NCI-H82 treated with DMSO at 0.1 percent for 48 hours (cell line): ENCODE results near the gene SDK2.
"Not testable (repeated sequence)": the region's sequence is repeated elsewhere in the genome, so short reads cannot be mapped to it uniquely, and the experiment has no call there.

Source experiments
- DNase-seq: peaks from one replicate; lab custom pipeline; 2025; ENCODE audit not compliant: unreplicated experiment; lab: John Stamatoyannopoulos, UW

SDK2 gene

DNA sequence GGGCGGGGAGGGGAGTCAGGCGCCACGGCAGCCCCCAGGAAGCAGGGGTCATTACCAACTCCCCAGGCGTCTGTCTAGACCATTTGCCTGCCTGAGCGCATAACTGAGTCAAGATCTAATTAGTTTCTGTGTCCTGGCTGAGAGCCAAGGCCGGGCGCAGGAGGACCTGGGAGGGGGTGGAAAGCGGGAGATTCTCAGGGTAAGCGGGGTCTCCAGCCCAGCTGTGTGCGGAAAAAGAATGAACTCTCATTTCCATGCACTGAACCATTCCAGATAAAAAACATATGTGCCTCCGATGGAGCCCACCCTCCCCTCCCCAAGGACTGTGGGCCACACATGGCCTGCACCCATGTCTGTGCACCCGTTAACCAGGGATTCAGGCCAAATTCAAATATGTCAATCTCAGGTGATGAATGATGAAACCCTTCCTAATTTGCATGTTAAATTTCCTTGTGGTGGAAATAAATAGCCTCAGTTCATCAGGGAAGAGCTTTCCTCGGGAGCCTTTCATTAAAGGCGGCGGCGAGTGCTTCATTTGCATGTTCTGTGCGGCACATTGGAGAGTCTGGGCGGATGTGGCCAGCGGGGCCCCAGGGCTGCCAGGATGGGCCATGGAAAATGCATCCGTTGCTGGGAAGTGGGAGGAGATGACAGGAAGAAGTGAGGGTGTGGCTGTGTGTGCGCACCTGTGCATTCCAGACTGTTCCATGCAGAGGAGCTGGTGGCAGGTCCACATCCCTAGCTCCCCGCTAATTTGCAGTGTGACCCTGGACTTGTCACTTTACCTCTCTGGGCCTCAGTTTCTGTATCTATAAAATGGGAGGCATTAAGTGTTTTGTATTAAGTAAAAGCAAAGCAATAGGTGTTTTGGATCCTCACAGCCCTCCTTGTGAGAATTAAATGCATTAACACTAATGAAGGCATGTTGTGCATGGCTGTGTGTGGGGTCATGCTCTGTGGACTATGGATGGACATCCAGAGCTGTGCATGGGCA, 151.1 kb downstream of the SDK2 start:
- peak; percentile 88 for DNase-seq

DNA sequence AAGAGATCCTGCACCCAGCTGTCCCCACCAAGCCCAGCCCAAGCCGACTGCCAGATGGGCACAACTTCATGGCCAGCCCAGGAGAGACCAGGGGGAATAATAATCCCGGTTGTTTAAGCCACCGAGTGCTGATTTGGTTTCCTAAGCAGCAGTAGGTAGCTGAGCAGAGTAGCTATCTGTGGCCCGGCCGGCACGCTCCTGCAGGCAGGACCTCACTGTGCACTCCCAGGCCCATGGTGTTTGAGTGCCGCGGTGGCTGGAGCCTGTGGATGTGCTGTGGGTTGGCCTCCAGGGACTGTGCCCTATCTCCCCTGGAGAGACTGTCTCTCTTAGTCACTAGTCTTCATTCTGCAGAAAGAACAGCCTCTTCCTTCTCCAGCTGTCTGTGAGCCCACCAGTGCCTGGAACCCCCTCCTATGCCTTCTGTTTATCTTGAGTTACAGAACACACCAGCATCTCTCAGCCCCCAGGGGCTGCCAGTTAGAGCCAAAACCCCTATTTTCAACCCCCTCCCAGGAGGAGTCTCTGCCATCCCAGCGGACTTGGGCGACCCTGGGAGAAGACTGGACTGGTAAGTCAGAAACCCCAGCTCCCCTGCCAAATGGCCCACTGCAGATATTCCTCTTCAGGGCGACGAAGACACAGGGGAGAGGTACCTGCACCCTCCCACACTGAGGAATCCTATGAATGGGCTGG, 152.0 kb downstream of the SDK2 start:
- peak; percentile 58 for DNase-seq

DNA sequence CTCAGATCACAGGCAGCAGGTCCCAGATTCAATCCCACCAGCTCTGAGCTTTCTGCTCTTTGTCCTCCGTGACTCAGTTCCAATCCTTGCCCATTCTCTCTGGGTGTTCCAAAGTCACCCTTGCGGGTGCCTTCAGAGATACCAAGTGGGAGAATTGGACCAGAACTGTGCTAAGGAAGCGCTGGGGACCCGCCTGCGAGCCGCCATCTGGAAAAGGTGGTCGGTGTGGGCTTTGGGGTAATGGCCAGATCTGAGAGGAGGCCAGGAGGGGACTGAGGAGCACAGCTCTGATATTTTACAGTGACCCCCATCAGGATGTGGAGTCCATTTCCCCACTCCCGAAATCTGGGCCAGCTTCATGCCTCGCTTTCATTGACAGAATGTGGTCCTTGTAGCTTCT, 152.6 kb downstream of the SDK2 start:
- no peak for DNase-seq

DNA sequence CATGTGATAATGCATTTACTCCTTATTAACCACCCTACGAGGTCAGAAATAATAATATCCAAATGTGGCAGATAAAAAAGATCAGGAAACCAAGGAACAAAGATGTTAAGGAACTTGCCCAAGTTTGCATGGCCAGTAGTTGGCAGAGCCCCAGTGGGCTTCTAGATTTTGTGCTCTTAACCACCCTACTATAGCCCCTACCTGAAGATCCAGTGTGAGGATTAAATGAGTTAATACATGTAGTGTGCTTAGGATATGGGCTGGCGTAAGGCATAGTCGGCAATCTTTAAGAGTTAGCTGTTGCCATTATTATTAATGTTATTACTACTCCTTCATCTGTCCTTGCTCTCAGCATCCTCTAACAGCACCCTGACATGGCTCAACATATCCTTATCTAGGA, 153.4 kb downstream of the SDK2 start:
- DNase-seq, result no peak

DNA sequence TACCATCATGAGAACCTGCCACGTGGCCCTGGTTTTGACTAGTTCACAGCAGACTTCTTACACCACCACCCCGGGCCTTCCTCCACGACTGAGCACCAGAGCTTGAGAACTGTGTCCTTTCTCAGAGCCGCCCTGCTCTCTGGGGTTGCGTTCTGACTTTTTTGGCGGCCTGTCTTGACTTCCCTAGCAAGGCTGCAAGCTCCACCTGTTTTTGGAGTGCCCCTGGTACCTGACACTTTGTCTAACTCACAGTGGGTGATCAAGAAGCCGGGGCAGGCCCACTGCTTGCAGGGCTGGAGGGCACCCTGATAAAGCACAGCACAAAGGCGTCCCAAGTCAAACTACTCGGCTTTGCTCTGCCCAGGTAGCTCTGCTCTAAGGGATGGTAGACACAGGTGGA, 154.3 kb downstream of the SDK2 start:
- DNase-seq, result no peak

DNA sequence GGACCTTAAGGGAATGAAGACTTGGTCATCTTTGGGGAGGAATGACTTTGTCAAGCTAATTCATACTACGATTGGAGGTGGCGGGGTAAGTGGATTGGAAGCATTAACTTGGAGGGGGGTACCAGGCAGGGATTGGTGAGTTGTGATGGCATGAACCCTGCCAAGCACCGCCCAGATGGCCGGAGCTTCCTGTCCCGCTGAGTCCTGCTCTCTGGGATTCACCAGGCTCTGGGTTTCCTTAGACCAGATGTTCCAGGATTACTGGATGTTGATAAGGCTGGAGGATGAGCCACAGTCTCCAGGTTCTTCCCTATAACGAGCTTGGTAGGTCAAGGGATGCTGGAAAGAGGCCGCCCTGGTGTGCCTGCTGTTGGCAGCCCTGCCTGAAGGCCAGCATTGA, 154.9 kb downstream of the SDK2 start:
- peak; percentile 81 for DNase-seq

DNA sequence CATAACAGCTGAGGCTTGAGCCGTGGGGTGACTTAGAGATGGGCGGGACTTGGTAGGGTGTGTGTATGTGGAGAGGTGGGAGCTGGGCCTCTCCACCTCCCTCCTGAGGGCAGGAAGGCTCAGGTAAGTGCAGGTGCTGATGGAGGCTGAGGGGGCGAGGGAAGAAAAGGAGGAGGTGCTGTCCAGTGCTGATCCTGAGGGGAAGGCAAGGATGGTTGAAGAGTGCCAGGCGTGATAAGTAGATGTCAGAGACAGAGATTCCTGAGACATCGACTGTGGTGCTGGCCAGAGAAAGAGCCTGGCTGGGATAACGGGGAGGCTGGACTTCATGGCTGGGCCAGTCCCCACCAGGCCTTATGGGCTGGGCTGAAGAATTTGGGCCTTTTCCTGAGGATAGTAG, 159.1 kb downstream of the SDK2 start:
- no peak for DNase-seq

DNA sequence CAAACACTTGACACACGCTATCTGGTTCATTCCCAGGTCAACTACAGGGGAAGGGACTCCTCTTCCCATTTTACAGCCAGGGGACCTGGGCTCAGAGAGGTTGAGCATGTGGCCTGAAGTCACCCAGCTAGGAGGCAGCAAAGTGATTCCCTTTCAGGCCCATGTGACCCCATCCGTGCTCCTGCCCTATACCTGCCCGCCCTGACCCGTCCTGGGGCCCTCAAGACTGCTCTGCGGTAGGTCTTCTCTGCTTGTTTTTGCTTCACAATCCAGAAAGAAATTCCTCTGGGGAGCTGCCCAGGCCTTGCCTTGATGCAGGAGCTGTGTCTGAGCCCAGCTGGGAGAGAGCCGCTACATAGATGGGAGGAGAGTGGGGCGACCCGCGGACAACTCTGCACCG, 161.4 kb downstream of the SDK2 start:
- no peak for DNase-seq

DNA sequence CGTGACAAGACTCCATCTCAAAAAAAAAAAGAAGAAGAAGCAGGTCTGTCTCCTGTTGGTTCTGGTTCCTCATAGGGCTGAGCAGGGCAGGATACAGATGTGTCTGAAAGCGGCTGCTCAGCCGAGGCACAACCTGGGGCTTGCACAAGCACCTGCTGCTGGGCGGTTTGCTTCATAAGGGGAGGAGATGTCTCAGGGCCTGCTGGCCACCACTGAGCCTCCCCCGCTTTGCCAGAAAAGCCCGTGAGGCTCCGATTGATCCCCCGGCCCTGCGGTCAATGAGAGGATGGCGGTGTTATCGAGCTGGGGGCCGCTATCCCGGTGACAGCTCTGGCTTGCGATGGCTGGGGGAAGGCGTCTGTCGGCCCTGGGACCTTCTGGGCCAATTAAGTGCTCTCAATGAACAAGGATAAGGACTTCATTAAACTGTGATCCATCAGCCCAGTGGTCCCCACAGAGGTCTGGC, 162.0 kb downstream of the SDK2 start:
- no peak for DNase-seq

DNA sequence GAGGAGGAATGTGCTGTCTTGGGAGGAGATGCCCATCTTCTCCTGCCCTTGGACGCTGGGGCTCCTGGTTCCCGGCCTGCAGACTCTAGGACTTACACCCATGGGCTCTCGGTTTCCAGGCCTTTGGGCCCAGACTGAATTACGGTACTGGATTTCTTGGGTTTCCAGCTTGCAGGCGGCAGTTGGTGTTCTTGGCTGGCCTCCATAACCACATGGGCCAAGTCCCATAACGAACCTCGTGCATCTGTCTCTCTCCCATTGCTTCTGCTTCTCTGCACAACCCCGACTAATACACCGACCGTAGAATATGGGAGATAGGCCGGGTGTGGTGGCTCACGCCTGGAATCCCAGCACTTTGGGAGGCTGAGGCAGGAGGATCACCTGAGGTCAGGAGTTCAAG, 162.6 kb downstream of the SDK2 start:
- DNase-seq, result no peak

DNA sequence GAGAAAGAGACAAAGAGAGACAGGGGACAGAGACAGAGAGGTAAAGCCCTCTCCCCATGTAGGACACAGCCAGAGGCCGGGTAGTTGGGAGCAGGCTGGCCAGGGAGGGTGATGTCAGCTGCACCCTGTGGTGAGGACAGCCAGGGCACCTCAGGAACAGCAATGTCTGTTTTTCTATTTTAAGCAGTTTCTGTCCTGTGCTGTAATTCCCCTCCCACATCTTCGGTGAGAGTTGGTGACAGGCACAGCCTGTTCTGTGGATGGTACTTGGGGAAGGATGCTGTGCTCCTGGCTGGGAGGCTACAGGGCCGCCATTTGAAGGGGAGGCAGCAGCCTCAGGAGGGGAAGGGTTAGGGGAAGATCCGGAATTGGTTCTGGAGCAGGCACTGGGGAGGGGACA, 163.5 kb downstream of the SDK2 start:
- no peak for DNase-seq

DNA sequence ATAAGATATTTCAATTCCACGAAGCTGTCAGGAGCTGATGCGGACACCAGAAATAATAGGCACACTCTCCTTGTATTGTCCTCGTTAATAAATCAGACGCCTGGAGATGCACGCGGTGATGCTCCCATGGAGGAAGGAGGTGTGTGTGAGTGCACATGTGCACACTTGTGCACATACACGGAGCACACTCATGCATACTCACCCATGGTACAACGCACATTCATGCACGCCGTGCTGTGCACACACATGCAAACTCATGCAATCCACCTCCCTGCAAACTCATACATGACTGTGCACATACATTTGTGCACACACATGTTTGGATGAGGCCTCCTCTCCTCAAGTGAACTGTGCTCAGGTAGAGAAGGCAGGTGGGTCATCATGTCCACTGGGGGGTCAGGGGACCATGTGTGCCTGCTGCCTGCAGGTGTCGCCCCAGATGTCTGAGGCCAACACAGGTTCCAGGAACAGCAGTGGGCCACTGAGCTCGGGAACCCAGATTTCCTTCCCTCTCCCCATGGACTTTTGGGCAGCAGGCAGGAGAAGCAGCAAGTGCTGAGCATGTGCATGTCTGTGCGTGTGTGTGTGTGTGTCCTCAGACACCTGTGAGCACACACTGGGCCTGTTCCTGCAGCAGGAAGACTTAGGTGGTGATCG, 165.3 kb downstream of the SDK2 start:
- no peak for DNase-seq

DNA sequence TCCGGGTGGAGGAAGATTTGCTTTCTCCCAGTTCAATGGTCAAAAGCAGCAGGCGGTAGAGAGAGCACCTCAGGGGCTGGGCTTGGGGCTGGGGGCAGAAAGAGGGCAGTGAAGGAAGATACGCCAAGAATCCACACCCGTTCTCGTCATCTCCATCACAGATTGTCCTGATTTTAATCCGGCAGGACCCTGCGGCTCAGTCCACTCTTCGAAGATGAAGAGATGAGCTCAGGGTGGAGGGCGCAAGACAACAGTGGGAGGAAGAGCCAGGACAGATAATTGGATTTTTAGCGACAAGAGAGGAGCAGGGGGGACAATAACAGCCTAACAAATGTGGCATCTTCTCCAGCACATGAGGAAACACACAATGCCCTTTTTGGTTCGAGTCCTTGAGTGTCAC, 165.9 kb downstream of the SDK2 start:
- peak; percentile 69 for DNase-seq

DNA sequence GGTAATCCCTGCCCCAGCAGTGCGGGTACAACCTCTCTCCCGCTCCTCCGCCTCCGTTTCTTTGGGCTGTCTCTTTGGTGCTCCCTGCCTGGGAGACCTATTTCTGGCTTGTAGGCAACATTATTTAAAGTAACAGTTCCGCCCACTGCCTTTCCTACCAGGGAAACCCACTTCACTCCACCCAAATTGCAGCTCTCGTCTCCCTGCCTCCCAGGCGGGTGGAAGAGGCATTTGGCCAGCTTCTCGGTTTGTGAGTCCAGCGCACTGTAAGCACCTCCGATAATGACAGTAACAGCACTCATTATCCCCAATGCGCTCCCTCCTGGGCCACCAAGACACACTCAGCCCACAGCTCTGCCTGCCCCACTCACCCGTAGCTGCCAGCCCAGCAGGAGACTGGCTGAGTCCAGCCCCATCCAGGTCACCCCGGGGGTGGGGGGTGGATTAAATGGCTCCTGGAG, 167.3 kb downstream of the SDK2 start:
- DNase-seq, result no peak

DNA sequence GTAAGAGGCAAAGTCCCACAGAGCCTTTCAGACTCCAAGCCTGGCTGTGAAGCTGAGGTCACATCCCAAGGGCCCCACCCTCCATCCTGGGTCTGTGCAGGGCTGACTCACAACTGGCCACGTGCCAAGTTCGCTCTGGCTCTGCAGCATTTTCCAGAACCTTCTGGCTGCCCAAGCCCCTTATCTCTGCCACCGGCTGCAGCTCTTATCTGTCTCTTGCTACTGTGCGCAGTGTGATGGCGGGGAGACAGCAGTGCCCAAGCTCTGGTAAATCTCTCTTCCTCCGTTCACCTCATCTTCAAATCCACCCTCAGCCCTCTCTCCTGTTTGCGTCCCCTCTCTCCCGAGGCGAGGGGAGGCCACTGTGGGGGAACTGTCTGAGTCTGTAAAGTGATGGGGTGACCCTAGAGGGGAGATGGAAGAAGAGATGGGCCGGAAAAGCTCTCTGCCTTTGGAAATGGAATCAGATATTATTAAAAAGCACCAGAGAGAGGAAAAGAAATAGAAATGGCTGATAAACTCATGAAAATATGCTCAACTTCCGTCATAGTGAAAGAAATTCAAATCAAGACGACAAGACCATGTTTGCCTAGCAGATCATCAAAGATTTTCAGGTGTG, 169.8 kb downstream of the SDK2 start:
- no peak for DNase-seq

DNA sequence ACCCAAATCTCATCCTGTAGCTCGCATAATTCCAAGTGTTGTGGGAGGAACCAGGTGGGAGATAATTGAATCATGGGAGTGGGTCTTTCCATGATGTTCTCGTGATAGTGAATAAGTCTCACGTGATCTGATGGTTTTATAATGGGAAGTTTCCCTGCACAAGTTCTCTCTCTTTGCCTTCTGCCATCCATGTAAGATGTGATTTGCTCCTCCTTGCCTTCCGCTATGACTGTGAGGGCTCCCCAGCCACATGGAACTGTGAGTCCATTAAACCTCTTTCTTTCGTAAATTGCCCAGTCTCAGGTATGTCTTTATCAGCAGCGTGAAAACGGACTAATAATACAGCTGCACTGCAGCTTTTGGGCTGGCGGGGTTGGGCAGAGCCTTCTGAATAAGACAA, 171.5 kb downstream of the SDK2 start:
- not testable (repeated sequence) for DNase-seq

DNA sequence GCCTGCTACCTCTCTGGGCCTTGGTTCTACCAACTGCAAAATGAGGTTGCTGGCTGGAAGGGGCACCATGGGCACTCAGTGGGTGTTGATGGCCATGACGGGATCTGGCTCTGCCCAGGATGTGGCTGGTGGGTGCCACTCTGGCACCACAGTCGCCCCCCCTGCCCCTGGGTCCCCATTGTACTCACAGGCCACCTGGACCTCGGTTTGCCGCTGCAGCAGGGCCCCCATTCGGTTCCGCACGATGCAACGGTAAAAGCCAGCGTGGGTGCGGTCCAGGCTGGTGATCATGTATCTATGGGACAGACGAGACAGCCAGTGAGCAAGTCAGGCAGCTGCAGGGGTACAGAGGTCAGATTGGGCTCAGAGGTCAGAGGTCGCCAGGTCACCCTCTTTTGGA, 172.3 kb downstream of the SDK2 start:
- DNase-seq, result no peak

DNA sequence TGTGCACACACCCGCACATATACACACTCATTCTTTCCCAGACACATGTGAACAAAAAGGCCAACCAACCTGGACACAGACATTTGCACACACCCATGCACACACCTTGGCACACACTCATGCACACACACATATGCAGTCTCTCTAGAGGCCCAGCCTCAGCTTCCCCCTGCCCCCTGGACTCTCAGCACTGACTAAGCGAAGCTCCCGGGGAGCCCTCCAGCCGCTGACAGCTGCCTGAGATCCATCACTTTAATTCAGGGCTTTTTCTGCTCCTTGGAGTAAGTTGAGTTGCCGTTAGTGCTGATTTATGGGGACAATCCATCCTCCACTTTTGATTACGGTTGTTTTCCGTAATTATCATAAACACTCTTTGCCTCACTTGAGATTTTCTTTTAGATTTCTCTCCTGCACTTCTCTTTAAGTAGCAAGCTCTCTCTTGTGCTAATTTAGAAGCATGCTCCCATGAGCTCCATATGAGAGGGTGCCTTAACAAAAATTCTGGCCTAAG, 173.9 kb downstream of the SDK2 start:
- no peak for DNase-seq

DNA sequence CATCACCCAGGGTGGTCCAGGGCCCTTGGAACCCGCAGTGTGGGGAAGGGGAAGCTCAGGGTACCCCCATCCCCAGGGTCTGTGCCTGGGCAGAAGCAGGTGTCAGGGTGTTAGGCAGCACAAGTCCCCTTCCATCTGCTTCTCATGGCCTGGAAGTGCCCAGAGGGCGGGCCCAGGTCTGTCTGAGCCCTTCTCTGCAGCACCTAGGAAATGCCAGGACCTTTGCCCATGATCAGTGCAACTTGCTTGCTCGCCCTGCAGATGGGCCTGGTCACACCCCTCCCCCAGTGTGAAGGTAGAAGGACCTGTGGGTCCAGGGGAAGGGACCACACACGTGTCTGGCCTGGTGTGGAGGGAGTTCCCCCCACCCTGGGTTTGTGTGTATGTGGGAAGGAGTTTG, 174.9 kb downstream of the SDK2 start:
- DNase-seq, result no peak

DNA sequence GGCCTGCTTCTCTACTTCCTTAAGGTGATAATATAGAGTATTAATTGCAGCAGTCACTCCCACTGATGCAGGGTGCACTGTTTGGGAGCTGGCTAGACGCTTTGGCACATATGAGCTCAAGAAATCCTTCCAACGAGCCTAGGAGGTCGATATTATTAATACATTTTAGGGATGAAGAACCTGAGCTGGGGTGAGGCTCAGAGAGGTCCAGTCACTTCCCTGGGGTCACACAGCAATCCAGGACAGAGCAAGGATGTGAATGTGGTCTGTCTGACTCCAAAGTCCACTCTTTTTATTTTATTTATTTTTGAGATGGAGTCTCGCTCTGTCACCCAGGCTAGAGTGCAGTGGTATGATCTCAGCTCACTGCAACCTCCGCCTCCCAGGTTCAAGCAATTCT, 176.0 kb downstream of the SDK2 start:
- no peak for DNase-seq

DNA sequence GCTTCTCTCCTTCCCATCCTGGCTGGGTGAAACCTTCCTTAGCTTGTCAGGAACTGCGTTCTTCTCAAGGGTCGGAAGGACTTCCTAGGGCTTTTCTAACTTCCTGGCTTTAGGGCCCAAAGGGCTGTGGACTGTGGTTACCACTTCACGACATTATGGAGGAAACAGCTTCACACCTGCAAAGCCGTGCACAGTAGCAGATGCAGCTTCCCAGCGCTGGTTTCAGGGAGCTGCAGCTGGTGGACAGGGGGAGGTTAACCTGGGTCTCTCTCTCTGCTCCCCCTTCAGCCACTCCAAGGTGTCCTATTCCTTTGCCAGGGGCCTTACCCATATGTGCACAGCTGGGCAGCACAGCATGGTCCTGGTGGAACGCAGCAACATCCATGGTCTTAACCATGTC, 176.6 kb downstream of the SDK2 start:
- no peak for DNase-seq
